ENCODE measurements around the gene STK11. TPM values are rescaled to one million over a fixed set of nuclear protein-coding genes. Genes with fewer than 3 reads are reported as not detected.
A peak's percentile ranks its signal among the peaks of the same experiment; 100 is the strongest.

The STK11 gene
- total RNA-seq, 1 donor from 2014 or later, result 61.6 TPM

- H3K27me3 Mint-ChIP-seq (ENCODE audit: low read depth, unreplicated experiment), result no peaks in the 10 kb centered on the region
- Histone ChIP-seq H3K9ac (ENCODE audit: low read length) (peak overlapping the region; percentile 61), H3K4me1 (ENCODE audit: insufficient read depth, low read length) (peaks cover 66% of the 10 kb centered on the region), H3K79me2 (ENCODE audit: insufficient read depth, low read length) (peaks cover 6% of the 10 kb centered on the region), H3K27me3 (ENCODE audit: insufficient read depth, low read length) (no peaks in the 10 kb centered on the region), H3K9me3 (ENCODE audit: insufficient read depth, low read depth, low read length) (no peaks in the 10 kb centered on the region), H3K27ac (ENCODE audit: low read depth, low read length) (peak overlapping the region; percentile 67), H3K4me3 (ENCODE audit: insufficient read depth, low read depth, low read length) (no peak overlapping the region), H4K20me1 (ENCODE audit: insufficient read depth, low read length) (peaks cover 11% of the 10 kb centered on the region), H2AFZ (ENCODE audit: low read depth, low read length) (no peak overlapping the region), H3K4me2 (ENCODE audit: low read length) (peak overlapping the region; percentile 68), H3K36me3 (ENCODE audit: insufficient read depth, low read length) (no peaks in the 10 kb centered on the region)
- peaks cover 1% of the 10 kb centered on the region for H3K36me3 Mint-ChIP-seq (ENCODE audit: low read depth, unreplicated experiment)
- FAIRE-seq, result no peak
- peak overlapping the region; percentile 92 for H3K27ac Mint-ChIP-seq (ENCODE audit: unreplicated experiment)
- peaks cover 27% of the 10 kb centered on the region for H3K4me1 Mint-ChIP-seq (ENCODE audit: low read depth, unreplicated experiment)
- H3K4me3 Mint-ChIP-seq (ENCODE audit: unreplicated experiment), result peak overlapping the region; percentile 45
- no peaks in the 10 kb centered on the region for H3K9me3 Mint-ChIP-seq (ENCODE audit: unreplicated experiment)
- DNase-seq (ENCODE audit: low read depth), result peak; percentile 76
- TF ChIP-seq EZH2 (IDR thresholded peaks at IDR 0.05; ENCODE audit: insufficient read depth, low read length), result no peak
- TF ChIP-seq CTCF (IDR thresholded peaks at IDR 0.05; ENCODE audit: insufficient read depth, low read depth, low read length), result no peak
These were observed 59.4 kb downstream of the STK11 start for GRCh38 chr19:1264801-1265614.

GRCh38 chr19:1265615-1266128 is 60.1 kb downstream of the STK11 start:
- Mint-ChIP-seq H3K27ac (ENCODE audit: unreplicated experiment) (peak overlapping the region; percentile 92), H3K4me1 (ENCODE audit: low read depth, unreplicated experiment) (peaks cover 28% of the 10 kb centered on the region), H3K27me3 (ENCODE audit: low read depth, unreplicated experiment) (no peaks in the 10 kb centered on the region), H3K4me3 (ENCODE audit: unreplicated experiment) (peak overlapping the region; percentile 72), H3K36me3 (ENCODE audit: low read depth, unreplicated experiment) (peaks cover 1% of the 10 kb centered on the region), H3K9me3 (ENCODE audit: unreplicated experiment) (no peaks in the 10 kb centered on the region)
- Histone ChIP-seq H4K20me1 (ENCODE audit: insufficient read depth, low read length) (peaks cover 16% of the 10 kb centered on the region), H3K4me3 (ENCODE audit: insufficient read depth, low read depth, low read length) (peak overlapping the region; percentile 53), H3K27me3 (ENCODE audit: insufficient read depth, low read length) (no peaks in the 10 kb centered on the region), H3K27ac (ENCODE audit: low read depth, low read length) (peak overlapping the region; percentile 75), H3K36me3 (ENCODE audit: insufficient read depth, low read length) (no peaks in the 10 kb centered on the region), H3K9me3 (ENCODE audit: insufficient read depth, low read depth, low read length) (no peaks in the 10 kb centered on the region), H2AFZ (ENCODE audit: low read depth, low read length) (no peak overlapping the region), H3K4me2 (ENCODE audit: low read length) (peak overlapping the region; percentile 93), H3K79me2 (ENCODE audit: insufficient read depth, low read length) (peaks cover 13% of the 10 kb centered on the region), H3K4me1 (ENCODE audit: insufficient read depth, low read length) (peaks cover 67% of the 10 kb centered on the region), H3K9ac (ENCODE audit: low read length) (peak overlapping the region; percentile 75)
- DNase-seq (ENCODE audit: low read depth) (peak; percentile 62), FAIRE-seq (no peak)
- TF ChIP-seq CTCF (IDR thresholded peaks at IDR 0.05; ENCODE audit: insufficient read depth, low read depth, low read length), result no peak
